Measurements from ENCODE around the gene MGLL. TPM values are rescaled to one million over a fixed set of nuclear protein-coding genes. Genes with fewer than 3 reads are reported as not detected.
A peak's percentile ranks its signal among the peaks of the same experiment; 100 is the strongest.

The MGLL gene
- total and polyA plus RNA-seq, 2 experiments from 2014 or later, result 58.7 to 184 TPM

- TF ChIP-seq EZH2phosphoT487 (IDR thresholded peaks at IDR 0.05; ENCODE audit: insufficient read depth, low read depth) (no peak), EZH2 (IDR thresholded peaks at IDR 0.05; ENCODE audit: insufficient read depth, poor library complexity, severe bottlenecking) (no peak)
- Histone ChIP-seq H3K9me3 (ENCODE audit: low read depth) (no peaks in the 10 kb centered on the region), H3K4me1 (ENCODE audit: insufficient read depth) (no peaks in the 10 kb centered on the region), H3K4me2 (ENCODE audit: unreplicated experiment) (no peak overlapping the region), H3K4me3 (no peak overlapping the region), H2AFZ (no peak overlapping the region), H3K27ac (no peak overlapping the region), H3F3A (ENCODE audit: insufficient read depth) (peaks cover 16% of the 10 kb centered on the region), H4K20me1 (ENCODE audit: insufficient read depth) (no peaks in the 10 kb centered on the region), H3K36me3 (ENCODE audit: low read depth) (no peaks in the 10 kb centered on the region), H3K79me2 (ENCODE audit: insufficient read depth) (no peaks in the 10 kb centered on the region), H3K27me3 (replicated peaks; ENCODE audit: insufficient read depth) (no peaks in the 10 kb centered on the region), H3K9me2 (ENCODE audit: insufficient read depth) (no peaks in the 10 kb centered on the region), H3K9ac (no peak overlapping the region)
- 69 to 82% methylated on average over 2 of the region's 2 CpGs for WGBS, 2 experiments (ENCODE audit: low coverage in 1 of 2, low lambda C conversion rate in 2 of 2, missing lambda C conversion rate in 2 of 2)
- in situ Hi-C loops (cut with MboI), result no loop called here
- DNase-seq, result no peak
Observed at GRCh38 chr3:127827808-127828207, 5.5 kb upstream of the MGLL start.

DNA sequence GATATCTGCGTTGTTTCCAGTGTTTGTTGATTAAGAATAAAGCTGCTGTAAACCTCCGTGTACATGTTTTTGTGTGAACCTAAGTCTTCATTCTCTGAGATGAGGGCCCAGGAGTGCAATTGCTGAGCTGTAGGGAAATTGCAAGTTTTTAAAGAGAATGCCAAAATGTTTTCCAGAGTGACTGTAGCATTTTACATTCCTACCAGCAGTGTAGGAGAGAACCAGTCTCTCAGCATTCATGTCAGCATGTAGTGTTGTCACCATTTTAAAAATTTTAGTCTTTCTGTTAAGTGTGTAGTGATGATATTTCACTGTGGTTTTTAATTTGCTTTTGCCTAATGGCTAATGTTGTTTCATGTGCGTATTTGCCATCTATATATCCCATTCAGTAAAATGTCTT is 3.4 kb upstream of the MGLL start:
- no peaks in the 10 kb centered on the region for H3K9me2 ChIP-seq (ENCODE audit: insufficient read depth)
- no peak overlapping the region for H3K9ac ChIP-seq
- no peak overlapping the region for H2AFZ ChIP-seq
- TF ChIP-seq EZH2 (IDR thresholded peaks at IDR 0.05; ENCODE audit: insufficient read depth, poor library complexity, severe bottlenecking) (no peak), EZH2phosphoT487 (IDR thresholded peaks at IDR 0.05; ENCODE audit: insufficient read depth, low read depth) (no peak)
- H3K36me3 ChIP-seq (ENCODE audit: low read depth), result no peaks in the 10 kb centered on the region
- H3F3A ChIP-seq (ENCODE audit: insufficient read depth), result peaks cover 25% of the 10 kb centered on the region
- WGBS, 2 experiments (ENCODE audit: low coverage in 1 of 2, low lambda C conversion rate in 2 of 2, missing lambda C conversion rate in 2 of 2), result 67 to 70% methylated on average over 3 of the region's 3 CpGs
- peaks cover 14% of the 10 kb centered on the region for H3K79me2 ChIP-seq (ENCODE audit: insufficient read depth)
- no peak overlapping the region for H3K4me3 ChIP-seq
- H3K4me1 ChIP-seq (ENCODE audit: insufficient read depth), result peaks cover 12% of the 10 kb centered on the region
- DNase-seq, result peak; percentile 42
- H3K4me2 ChIP-seq (ENCODE audit: unreplicated experiment), result no peak overlapping the region
- H3K27me3 ChIP-seq (replicated peaks; ENCODE audit: insufficient read depth), result no peaks in the 10 kb centered on the region
- no peak overlapping the region for H3K27ac ChIP-seq
- in situ Hi-C loops (cut with MboI), result no loop called here
- H4K20me1 ChIP-seq (ENCODE audit: insufficient read depth), result no peaks in the 10 kb centered on the region
- no peaks in the 10 kb centered on the region for H3K9me3 ChIP-seq (ENCODE audit: low read depth)

DNA sequence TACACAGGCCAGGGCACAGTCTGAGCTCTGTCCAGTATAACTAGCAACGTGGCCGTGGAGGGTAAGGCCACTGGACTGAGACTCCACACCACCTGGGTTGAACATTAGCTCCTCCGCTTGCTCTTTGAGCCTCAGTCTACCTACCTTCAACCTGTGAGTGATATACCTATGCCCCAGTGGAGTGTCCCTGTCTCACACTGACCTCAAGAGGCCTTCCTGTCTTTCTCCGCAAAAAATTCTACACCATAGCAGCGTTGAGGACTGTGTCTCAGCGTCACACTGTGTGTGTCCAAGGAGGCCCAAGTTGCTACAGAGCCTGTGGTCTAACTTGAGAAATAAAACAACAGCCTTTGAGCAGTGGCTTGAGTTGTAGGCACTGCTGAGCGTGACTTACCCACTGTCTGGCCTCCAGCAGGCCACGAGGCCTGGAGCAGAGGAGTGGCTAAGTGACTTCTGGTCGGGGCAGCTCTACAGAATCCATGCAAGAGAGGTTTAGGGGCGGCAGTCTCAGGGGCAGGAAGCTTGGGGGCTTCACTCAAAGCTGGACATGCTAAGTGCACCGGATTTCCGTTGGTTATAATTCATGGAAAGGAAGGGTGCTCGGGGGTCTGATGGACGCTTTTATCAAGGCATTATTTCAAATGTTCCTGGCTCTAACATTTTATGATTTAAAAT is 2.0 kb upstream of the MGLL start:
- H3K27me3 ChIP-seq (replicated peaks; ENCODE audit: insufficient read depth), result no peaks in the 10 kb centered on the region
- H3K9me2 ChIP-seq (ENCODE audit: insufficient read depth), result no peaks in the 10 kb centered on the region
- H2AFZ ChIP-seq, result no peak overlapping the region
- H3K9ac ChIP-seq, result no peak overlapping the region
- 96 to 97% methylated on average over 14 of the region's 14 CpGs for WGBS, 2 experiments (ENCODE audit: low coverage in 1 of 2, low lambda C conversion rate in 2 of 2, missing lambda C conversion rate in 2 of 2)
- peaks cover 32% of the 10 kb centered on the region for H3F3A ChIP-seq (ENCODE audit: insufficient read depth)
- no peaks in the 10 kb centered on the region for H3K36me3 ChIP-seq (ENCODE audit: low read depth)
- H3K27ac ChIP-seq, result no peak overlapping the region
- H3K9me3 ChIP-seq (ENCODE audit: low read depth), result no peaks in the 10 kb centered on the region
- H3K4me3 ChIP-seq, result no peak overlapping the region
- no peak overlapping the region for H3K4me2 ChIP-seq (ENCODE audit: unreplicated experiment)
- H3K4me1 ChIP-seq (ENCODE audit: insufficient read depth), result peaks cover 25% of the 10 kb centered on the region
- in situ Hi-C loops (cut with MboI), result no loop called here
- no peaks in the 10 kb centered on the region for H4K20me1 ChIP-seq (ENCODE audit: insufficient read depth)
- peaks cover 27% of the 10 kb centered on the region for H3K79me2 ChIP-seq (ENCODE audit: insufficient read depth)
- TF ChIP-seq EZH2 (IDR thresholded peaks at IDR 0.05; ENCODE audit: insufficient read depth, poor library complexity, severe bottlenecking), result no peak
- TF ChIP-seq EZH2phosphoT487 (IDR thresholded peaks at IDR 0.05; ENCODE audit: insufficient read depth, low read depth), result no peak
- no peak for DNase-seq

DNA sequence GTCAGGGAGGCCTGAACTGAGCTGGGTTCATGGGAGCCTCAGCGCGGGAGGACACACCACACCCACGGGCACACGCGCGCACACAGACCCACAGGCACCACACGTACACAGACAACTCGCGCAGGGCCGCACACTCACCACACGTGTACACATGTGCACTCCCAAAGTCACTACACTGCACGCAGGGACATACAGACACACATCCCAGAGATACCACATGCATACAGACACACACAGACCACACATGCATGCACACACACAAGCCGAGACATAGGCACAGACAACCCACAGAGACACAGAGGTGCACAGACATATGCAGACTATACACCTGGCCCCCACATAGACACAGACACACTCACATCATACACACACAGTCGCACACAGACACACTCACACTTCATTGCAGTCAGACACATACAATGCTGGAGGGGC is 1.1 kb upstream of the MGLL start:
- Histone ChIP-seq H3K27ac (no peak overlapping the region), H3K79me2 (ENCODE audit: insufficient read depth) (peaks cover 34% of the 10 kb centered on the region), H3F3A (ENCODE audit: insufficient read depth) (peaks cover 37% of the 10 kb centered on the region), H3K9me3 (ENCODE audit: low read depth) (no peaks in the 10 kb centered on the region), H3K4me2 (ENCODE audit: unreplicated experiment) (peak overlapping the region; percentile 21), H4K20me1 (ENCODE audit: insufficient read depth) (no peaks in the 10 kb centered on the region), H3K9me2 (ENCODE audit: insufficient read depth) (no peaks in the 10 kb centered on the region), H3K9ac (peak overlapping the region; percentile 86), H3K27me3 (replicated peaks; ENCODE audit: insufficient read depth) (no peaks in the 10 kb centered on the region), H2AFZ (peak overlapping the region; percentile 74), H3K4me3 (peak overlapping the region; percentile 56), H3K36me3 (ENCODE audit: low read depth) (no peaks in the 10 kb centered on the region), H3K4me1 (ENCODE audit: insufficient read depth) (peaks cover 25% of the 10 kb centered on the region)
- DNase-seq, result no peak
- TF ChIP-seq EZH2 (IDR thresholded peaks at IDR 0.05; ENCODE audit: insufficient read depth, poor library complexity, severe bottlenecking) (no peak), EZH2phosphoT487 (IDR thresholded peaks at IDR 0.05; ENCODE audit: insufficient read depth, low read depth) (no peak)
- in situ Hi-C loops (cut with MboI), result no loop called here
- WGBS, 2 experiments (ENCODE audit: low coverage in 1 of 2, low lambda C conversion rate in 2 of 2, missing lambda C conversion rate in 2 of 2), result 17 to 19% methylated on average over 14 of the region's 14 CpGs
